ENCODE data around the gene SMIM32.

SMIM32 gene

GRCh38 chr5:136206361-136206760 is 13.4 kb upstream of the SMIM32 start:
- no peak for DNase-seq

DNA sequence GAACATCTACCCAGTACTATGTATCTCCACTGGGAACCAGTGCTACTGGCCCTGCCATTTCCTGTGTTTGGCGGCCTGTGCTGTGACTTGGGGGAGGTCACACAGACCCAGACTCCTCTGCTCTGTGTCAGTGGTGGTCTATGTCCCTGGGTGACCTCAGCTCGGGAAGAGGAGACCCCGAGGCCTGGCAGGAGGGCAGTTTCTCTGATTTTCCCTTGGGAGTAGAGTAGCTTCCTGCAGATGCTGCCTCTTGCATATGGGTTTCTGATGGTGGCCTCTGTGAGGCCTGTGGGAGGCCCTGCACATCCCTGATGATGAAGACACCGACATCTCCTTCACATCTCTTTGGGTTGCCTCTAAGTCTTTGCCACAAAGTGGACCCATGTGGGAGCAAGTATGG is 13.0 kb upstream of the SMIM32 start:
- no peak for DNase-seq

DNA sequence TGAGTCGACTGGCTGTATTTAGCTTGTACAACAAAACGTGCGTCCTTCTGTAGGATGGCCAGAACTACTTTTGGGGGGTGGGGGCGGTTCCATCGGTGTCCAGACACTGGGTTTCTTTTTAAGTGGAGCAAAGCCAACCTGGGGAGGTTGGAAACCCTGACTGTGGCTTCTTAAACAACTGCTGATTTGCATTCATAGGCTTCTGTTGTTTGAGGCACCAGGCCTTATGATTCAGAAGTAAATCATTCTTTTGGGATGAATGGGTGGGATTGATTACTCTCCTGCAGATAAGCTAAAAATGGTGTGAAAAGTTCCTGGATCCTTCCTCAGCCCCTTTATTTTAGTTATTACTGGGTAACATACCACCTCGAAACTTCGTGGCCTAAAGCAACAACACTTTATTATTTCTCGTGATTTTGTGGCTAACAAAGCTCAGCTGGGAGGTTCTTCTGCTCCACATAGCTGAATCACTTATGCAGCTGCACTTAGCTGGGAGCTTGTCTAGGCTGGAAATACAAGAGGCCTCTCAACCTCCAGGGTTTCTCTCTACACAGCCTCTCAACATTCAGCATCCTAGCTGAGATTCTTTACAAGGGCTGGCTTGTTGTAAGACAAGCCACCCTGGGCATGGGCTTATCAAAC is 12.2 kb upstream of the SMIM32 start:
- no peak for DNase-seq

- DNase-seq: no peak
These were observed 10.5 kb upstream of the SMIM32 start for GRCh38 chr5:136203303-136203922.

GRCh38 chr5:136202469-136203205 is 9.7 kb upstream of the SMIM32 start:
- no peak for DNase-seq

- DNase-seq: no peak
These were observed 8.9 kb upstream of the SMIM32 start for GRCh38 chr5:136201870-136202269.

GRCh38 chr5:136200761-136201160 is 7.8 kb upstream of the SMIM32 start:
- DNase-seq: no peak

- no peak for DNase-seq
These were observed 7.2 kb upstream of the SMIM32 start for GRCh38 chr5:136200130-136200529.

DNA sequence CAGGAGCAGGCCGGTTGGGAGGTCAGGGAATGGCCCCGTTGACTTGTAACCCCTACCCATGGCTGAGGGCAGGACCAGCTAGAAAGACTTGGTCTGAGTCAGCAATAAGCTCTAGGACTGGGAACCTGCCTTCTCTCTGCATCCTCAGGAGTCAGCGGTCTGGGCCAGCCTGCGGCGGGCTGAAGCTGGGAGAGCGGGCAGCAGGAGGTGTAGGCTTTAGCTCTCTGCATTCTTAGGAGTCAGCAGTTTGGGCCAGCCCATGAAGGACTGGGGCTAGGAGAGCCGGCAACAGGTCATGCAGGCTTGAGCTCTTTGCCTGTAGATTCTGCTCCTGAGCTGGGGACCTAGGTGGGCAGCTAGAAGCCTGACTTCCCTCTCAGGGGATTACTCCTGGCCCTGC is 6.4 kb upstream of the SMIM32 start:
- DNase-seq: no peak

DNA sequence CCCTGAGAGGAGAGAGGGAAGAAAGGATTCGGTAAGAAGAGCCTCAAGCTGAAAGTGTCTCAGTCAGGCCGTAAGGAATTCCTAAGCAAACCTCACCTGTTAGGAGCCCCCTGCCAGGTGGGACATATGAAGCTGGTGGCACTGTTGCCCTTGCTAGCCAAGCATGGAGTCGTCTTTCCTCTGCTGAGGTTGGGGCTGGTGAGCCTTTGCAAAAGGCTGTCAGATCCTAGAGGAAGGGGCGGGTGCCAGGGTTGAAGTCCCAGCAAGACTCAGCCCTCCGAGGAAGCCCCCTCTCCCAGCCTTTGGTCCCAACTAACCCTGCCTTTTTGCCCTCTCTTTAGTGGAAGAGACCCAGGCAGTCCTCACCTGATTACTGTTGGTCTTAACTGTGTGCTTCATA is 5.5 kb upstream of the SMIM32 start:
- no peak for DNase-seq

DNA sequence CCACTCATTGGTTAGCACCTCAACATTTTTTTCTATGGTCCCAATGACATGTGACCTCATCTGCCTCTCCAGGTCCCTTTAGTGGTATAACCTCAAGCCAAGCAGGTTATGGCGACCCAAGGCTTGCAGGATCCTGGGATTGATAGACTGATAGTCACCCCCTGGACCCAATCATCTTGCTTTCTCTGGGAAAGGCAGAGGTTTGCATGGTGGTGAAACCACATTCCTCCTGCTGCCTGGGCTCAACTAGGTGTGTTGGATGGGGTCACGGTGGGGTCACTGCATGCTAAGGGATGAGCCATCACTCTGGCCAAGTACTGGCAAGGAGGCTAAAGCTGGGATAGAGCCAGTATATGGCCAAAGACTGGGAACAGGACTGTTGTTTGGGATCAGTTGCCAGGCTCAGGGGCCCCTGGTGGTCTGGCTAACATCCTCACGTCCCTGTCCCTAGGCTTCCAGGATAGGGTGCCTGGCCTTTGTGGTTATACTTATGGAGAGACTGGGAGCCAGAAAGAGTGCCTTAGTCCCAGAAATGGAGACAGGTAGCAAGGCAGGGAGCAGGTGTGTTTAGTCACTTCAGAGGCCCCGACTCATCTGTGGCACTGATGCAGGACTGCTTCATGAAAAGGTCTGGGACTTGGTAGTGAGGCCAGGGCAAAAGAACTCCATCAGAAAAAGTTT is 4.6 kb upstream of the SMIM32 start:
- DNase-seq: no peak

- no peak for DNase-seq
These were observed 3.2 kb upstream of the SMIM32 start for GRCh38 chr5:136195971-136196820.

DNA sequence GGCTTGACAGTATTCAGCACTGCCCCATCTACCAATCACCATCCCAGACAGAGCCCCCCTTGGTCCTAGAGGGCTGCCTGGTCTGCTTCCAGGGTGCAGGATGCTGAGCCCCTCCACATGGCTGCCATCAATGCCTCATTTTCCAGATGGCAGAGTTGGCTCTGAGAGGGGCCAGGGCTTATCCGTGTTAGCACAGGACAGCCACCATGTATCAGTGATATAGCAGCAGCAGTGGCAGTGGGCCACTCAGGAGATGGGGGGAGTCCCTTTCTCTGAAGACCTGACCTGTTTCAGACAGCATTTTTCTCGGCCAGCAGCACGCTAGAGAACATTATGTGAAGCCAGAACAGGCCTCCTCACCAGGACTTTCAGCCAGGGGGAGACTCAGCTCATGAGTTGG is 1.6 kb upstream of the SMIM32 start:
- no peak for DNase-seq

DNA sequence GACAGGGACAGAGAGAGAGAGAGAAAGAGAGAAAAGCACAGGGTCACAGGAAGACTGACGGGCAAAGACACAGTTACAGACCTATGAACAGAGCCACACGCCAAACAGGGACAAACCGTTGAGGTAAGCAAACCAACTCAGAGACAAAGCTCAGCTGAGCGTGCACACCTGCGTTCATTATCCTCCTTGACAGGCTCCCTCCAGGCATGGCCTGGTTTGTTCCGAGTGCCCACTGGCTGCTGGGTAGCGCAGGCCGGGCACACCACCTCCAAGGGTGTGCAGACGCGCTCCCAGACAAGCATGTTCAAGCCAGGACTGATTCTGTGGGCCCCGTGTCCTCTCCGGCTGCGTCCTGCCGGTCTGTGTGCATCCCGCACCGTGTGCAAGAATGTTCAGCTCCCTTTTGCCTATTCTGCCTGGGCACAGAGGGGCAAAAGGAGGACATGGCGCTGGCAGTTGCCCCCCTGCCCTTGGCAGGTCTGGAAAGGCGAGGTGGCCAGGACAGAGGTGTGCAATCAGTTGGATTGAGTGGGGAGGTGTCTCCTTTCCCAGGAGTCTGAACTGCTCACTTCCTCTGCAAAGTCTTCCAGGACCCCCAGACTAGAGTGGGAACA is 467 bp upstream of the SMIM32 start:
- DNase-seq: no peak

- DNase-seq: no peak
These were observed 892 bp downstream of the SMIM32 start for GRCh38 chr5:136192015-136192525.

DNA sequence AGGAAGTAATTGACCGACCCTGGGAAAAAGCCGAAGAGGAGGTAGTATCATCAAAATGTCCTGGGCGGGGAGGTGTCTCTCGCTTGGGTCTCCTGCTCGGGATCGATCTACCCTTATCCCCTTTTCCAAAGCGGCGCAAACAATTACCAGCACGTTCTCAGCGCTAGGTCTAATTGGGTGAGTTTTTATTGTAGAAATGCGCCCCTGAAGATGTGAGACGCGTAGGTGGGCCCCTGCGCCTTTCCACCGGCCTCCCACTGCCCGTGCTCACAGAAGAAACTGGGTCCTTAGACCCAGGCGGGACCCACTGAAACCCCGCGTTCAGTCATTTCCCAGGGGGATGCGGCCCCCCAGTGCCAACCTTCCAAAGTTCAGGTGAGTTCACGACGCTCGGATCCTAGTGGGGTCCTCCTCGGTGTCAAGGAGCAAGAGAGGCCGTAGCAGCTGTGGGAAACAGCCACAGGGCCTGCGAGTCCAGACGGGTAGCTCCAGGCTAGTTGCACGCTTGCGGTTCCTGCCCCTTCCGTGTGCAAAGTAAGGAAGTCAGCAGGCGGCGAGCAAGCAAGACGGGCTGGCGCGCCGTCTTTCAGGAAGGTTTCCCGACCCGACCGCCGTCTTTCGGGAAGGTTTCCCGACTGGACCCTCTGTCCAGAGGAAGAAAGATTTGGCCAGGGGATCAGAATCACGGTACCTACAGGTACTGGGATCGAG is 1.5 kb downstream of the SMIM32 start:
- no peak for DNase-seq

DNA sequence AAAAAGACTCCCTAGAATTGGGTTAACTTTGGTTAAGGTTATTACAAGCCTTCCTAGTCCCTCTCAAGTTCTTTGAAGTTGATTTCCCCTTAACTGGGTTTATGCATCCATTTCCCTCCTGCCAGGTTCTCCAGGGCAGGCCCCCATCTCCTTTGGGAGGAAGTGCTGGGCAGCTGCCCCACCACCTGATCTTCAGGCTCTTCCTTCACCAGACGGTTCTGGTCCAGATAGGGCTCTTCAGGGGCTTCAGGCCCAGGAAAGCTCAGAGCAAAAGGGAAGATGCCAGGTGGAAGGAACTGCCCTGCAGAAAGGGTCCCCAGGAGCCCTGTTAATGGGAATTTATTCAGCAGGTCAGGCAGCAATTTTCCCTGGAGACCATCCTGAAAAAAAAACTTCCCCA is 2.1 kb downstream of the SMIM32 start:
- no peak for DNase-seq

DNA sequence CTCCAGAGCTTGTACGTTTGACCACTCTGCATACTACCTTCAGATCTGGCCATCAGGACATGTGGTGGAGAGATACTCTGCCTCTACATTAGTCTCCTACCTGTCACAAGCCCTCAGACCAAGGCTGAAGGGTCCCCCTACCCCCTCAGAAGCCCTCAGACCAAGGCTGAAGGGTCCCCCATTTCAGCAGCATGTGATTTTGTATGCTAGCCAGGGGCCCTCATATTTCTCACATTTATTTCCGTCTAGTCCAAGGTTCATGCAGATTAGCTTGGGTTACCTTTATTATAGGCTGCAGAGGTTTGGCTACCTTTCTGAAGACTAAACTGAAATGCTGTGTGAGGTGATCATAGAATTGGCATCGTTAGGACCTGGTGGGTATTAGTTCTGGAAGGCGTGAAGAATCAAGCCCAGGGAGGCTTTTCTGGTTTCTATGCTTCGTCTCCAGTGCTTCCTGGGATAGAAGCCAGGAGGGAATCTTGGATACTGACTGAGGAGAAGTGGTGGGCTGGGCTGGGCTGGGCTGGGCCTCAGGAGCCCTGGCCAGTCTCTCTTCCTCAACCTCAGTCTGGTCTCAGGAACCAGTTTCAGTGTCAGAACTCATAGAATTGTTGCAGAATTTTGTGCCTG is 2.8 kb downstream of the SMIM32 start:
- no peak for DNase-seq

DNA sequence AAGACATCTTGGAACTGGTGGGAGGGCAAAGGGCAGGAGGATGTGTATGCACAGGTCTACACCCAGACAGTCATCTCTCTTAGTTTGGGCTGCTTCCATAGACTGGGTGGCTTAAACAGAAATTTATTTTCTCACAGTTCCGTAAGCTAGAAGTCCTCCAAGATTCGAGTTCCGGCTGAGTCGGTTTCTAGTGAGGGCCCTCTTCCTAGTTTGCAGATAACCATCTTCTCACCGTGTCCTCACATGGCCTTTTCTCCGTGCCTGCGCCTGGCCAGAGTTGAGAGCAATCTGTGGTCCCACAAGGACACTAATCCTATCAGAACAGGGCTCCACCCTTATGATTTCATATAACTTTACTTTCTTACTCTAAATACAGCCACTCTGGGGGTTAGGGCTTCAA is 4.1 kb downstream of the SMIM32 start:
- DNase-seq: no peak

- no peak for DNase-seq
These were observed 6.2 kb downstream of the SMIM32 start for GRCh38 chr5:136186796-136187195.

All from GOT3 (cell line).